GM18868 (cell line): ENCODE results near the gene SPINK8.
"Not testable (repeated sequence)": the region's sequence is repeated elsewhere in the genome, so short reads cannot be mapped to it uniquely, and the experiment has no call there.

Experiments used
- ATAC-seq: cut with Tn5 transposase; IDR thresholded peaks from one replicate; pipeline ENCODE4 v1.9.1; 2021; ENCODE audit warnings: mild to moderate bottlenecking, moderate library complexity; ENCODE audit not compliant: unreplicated experiment

Gene SPINK8

GRCh38 chr3:48280881-48281280, 52.6 kb downstream of the SPINK8 start:
- ATAC-seq: no peak

- ATAC-seq: no peak
Observed at GRCh38 chr3:48278884-48279559, 54.4 kb downstream of the SPINK8 start.

- ATAC-seq: no peak
Observed at GRCh38 chr3:48276911-48277641, 56.4 kb downstream of the SPINK8 start.

GRCh38 chr3:48275287-48276027, 58.0 kb downstream of the SPINK8 start:
- no peak for ATAC-seq

GRCh38 chr3:48274452-48274851, 59.0 kb downstream of the SPINK8 start:
- no peak for ATAC-seq

- no peak for ATAC-seq
Observed at GRCh38 chr3:48273594-48274211, 59.8 kb downstream of the SPINK8 start.

GRCh38 chr3:48271763-48272498, 61.5 kb downstream of the SPINK8 start:
- ATAC-seq: no peak

- ATAC-seq: not testable (repeated sequence)
Observed at GRCh38 chr3:48271223-48271622, 62.2 kb downstream of the SPINK8 start.

GRCh38 chr3:48270306-48270705, 63.2 kb downstream of the SPINK8 start:
- no peak for ATAC-seq

GRCh38 chr3:48269592-48269991, 63.9 kb downstream of the SPINK8 start:
- no peak for ATAC-seq

- ATAC-seq: no peak
Observed at GRCh38 chr3:48268936-48269561, 64.4 kb downstream of the SPINK8 start.

- ATAC-seq: peak; percentile 60
Observed at GRCh38 chr3:48268381-48268935, 65.0 kb downstream of the SPINK8 start.

- no peak for ATAC-seq
Observed at GRCh38 chr3:48267782-48268181, 65.7 kb downstream of the SPINK8 start.

- no peak for ATAC-seq
Observed at GRCh38 chr3:48258530-48258929, 74.9 kb downstream of the SPINK8 start.
